D721Med (cell line): ENCODE results near the gene ZNF804B.

Experiments used
- DNase-seq: peaks from one replicate; pipeline ENCODE4 v3.0.0; 2011; ENCODE audit warnings: low spot score; ENCODE audit not compliant: insufficient read length
- FAIRE-seq: peaks from 2 replicates; lab custom pipeline; 2011; peaks lifted over from hg19 to GRCh38; lab: Jason Lieb, UNC
- CTCF ChIP-seq: IDR thresholded peaks from 2 replicates; pipeline ENCODE4 v1.5.1; 2012; ENCODE audit warnings: mild to moderate bottlenecking, control low read depth; ENCODE audit not compliant: insufficient read depth; ENCODE audit errors: missing control alignments

ZNF804B gene

DNA sequence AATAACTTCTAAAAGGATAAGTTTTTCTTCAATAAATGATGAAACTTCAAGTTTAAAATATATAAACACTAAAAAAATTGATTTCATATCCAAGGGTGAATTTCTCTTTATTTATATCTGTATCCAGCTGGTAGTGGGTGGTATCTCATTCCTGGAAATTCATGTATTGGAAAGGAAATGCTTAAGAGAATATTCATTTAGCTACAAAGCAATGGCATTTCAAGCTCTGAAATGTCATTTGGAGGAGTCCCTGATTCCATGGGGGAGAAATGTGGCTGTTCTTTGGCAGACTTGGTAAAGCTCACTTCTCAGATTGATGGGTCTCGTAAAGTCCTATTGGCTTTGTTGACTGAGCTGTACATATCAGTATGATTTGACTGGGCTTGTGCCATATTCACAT, 192.3 kb downstream of the ZNF804B start:
- DNase-seq = no peak
- FAIRE-seq = no peak
- TF ChIP-seq CTCF = no peak

GRCh38 chr7:88964418-88964817, 204.9 kb downstream of the ZNF804B start:
- no peak for DNase-seq
- no peak for FAIRE-seq
- no peak for TF ChIP-seq CTCF

DNA sequence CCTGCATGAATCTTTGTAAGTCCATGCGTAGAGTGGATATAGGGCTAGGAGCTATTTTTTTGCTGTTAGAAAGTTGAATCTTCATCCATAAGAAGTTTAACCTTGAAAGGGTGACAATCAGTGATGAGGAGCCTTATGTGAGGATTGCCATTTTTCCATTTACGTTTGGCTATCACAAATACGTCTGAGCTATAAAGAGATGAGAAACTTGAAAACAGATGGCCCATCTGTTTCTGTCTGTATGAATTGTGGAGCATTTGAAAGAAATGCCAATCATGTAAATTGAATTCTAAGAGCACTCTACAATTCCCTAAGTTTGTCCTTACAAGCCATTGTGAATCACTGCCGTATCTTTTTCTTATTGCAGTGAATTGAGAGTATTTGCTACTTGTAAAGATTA, 205.9 kb downstream of the ZNF804B start:
- DNase-seq (no peak), FAIRE-seq (no peak)
- TF ChIP-seq CTCF = no peak

DNA sequence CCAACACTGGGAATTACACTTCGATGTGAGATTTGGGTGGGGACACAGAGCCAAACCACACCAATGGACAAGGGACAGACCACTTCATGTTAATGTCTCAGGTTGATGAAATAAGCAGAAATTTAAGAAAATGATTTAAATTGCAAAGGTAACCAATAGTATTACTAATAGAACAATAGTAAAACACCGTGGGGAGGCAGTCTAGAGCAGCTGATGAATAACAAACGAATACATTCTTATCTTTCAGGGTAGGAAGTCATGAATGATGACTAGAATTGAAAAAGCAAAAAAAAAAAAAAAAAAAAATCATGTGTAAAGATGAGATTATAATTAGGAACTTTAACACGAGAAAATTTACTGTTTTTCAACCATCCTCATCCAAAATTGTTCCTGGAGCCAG, 207.9 kb downstream of the ZNF804B start:
- no peak for FAIRE-seq
- no peak for DNase-seq
- TF ChIP-seq CTCF = no peak

DNA sequence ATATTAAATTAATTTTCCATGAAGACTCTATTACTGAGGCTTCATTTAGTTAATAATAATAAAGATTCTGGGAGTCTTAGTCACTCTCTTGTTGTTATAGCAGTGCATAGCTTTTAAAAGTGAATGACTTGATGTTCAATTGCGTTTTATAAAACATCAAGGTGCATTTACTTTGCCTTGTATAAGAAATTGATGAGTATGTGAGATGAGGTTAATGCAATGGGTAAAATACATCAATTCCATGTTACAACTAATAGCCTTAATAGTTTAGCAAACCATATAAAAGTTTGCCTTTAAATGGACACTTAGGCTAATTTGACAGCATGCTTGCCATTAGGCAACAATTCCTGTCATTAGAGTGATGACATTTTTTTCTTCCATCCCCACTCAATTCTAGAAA, 209.7 kb downstream of the ZNF804B start:
- DNase-seq (no peak), FAIRE-seq (no peak)
- TF ChIP-seq CTCF = no peak

DNA sequence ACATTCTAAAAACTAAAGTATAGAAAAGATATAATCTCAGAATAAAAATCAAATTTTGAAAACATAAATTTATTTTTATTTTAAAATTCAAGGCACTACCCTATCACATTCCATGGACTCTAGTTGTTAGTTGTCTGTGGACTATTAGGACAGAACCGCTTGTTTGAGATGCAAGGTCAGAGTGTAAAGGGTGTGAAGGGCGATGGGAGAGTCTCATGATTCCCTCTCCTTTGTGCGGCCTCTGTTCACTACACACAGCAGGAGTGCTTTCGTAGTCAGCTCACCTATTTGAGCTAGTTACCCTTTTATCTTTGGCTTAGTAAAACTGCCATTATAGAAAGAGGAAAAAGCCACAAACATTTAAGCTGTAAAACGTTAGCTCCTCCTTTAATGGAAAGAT, 225.8 kb downstream of the ZNF804B start:
- FAIRE-seq = no peak
- TF ChIP-seq CTCF = no peak

GRCh38 chr7:89001306-89001705, 241.8 kb downstream of the ZNF804B start:
- no peak for TF ChIP-seq CTCF
- DNase-seq = no peak
- FAIRE-seq = no peak

More for the DNA sequence above, 225.8 kb downstream of the ZNF804B start:
- DNase-seq = no peak
